MM.1S (cell line): Measurements from ENCODE around the gene ANKS3.

Source experiments
- EZH2 ChIP-seq: fragments of 300-600 bp; sonication (generic); optimal IDR thresholded peaks from 2 replicates; pipeline ENCODE3; 2017; ENCODE audit warnings: low read depth, mild to moderate bottlenecking, antibody characterized with exemption, low read length, mixed read lengths
- EZH2phosphoT487 ChIP-seq: fragments of 300-600 bp; sonication (generic); IDR thresholded peaks from 2 replicates; pipeline ENCODE4 v1.6.1; 2018; ENCODE audit warnings: antibody characterized with exemption, low read length
- TF ChIP-seq, protein P1 (sequence below): fragments of 300-600 bp; sonication (generic); IDR thresholded peaks from 2 replicates; pipeline ENCODE4 v1.5.1; 2016; ENCODE audit warnings: antibody characterized with exemption, low read length, mixed read lengths

DNA sequence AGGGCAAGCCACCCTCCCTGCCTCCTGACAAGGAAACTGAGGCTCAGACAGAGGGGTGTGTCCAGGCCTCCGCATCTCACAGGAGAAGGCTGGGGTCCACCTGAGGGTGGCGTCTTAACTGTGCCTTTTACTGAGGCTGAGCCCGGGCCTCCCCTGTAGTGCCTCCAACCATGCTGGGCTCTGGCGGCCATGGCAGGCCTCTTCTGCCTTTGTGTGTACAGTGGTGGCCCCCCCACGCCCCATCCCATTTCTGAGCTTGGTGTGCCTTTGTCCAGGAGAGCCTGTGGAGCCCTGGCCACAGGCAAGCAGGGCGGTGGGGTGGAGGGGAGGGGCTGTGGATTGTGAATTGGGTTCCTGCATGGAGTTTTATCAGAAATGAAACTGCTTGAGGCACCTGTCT is 78.3 kb downstream of the ANKS3 start:
- TF ChIP-seq, protein P1, sequence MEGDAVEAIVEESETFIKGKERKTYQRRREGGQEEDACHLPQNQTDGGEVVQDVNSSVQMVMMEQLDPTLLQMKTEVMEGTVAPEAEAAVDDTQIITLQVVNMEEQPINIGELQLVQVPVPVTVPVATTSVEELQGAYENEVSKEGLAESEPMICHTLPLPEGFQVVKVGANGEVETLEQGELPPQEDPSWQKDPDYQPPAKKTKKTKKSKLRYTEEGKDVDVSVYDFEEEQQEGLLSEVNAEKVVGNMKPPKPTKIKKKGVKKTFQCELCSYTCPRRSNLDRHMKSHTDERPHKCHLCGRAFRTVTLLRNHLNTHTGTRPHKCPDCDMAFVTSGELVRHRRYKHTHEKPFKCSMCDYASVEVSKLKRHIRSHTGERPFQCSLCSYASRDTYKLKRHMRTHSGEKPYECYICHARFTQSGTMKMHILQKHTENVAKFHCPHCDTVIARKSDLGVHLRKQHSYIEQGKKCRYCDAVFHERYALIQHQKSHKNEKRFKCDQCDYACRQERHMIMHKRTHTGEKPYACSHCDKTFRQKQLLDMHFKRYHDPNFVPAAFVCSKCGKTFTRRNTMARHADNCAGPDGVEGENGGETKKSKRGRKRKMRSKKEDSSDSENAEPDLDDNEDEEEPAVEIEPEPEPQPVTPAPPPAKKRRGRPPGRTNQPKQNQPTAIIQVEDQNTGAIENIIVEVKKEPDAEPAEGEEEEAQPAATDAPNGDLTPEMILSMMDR, result no peak
- TF ChIP-seq EZH2phosphoT487, result no peak
- TF ChIP-seq EZH2, result no peak
